Adipocyte (in vitro differentiated cells): Measurements from ENCODE around the gene GSK3A.

ENCODE experiments used
- DNase-seq: peaks from one replicate; pipeline ENCODE4 v3.0.0-alpha.2; 2015; ENCODE audit warnings: low read depth
- H3K27me3 ChIP-seq: replicated peaks from 2 replicates; pipeline ENCODE4 v1.7.0; 2013; ENCODE audit warnings: mild to moderate bottlenecking, low read length, moderate library complexity; ENCODE audit not compliant: control insufficient read depth, insufficient read depth
- H3K36me3 ChIP-seq: 2 replicates; pipeline ENCODE4 v1.7.0; 2013; ENCODE audit warnings: low read length, mild to moderate bottlenecking, moderate library complexity; ENCODE audit not compliant: control insufficient read depth, insufficient read depth, severe bottlenecking
- H3K4me1 ChIP-seq: 2 replicates; pipeline ENCODE4 v1.7.0; 2013; ENCODE audit warnings: mild to moderate bottlenecking, low read length, moderate library complexity; ENCODE audit not compliant: control insufficient read depth, insufficient read depth
- H3K4me3 ChIP-seq: 2 replicates; pipeline ENCODE4 v1.7.0; 2013; ENCODE audit warnings: mild to moderate bottlenecking, low read length, moderate library complexity
- H3K9ac ChIP-seq: 2 replicates; pipeline ENCODE4 v1.7.0; 2013; ENCODE audit warnings: mild to moderate bottlenecking, low read length, moderate library complexity
- H3K9me3 ChIP-seq: 2 replicates; pipeline ENCODE4 v1.7.0; 2013; ENCODE audit warnings: mild to moderate bottlenecking, low read length, moderate library complexity; ENCODE audit not compliant: control insufficient read depth

GSK3A gene

DNA sequence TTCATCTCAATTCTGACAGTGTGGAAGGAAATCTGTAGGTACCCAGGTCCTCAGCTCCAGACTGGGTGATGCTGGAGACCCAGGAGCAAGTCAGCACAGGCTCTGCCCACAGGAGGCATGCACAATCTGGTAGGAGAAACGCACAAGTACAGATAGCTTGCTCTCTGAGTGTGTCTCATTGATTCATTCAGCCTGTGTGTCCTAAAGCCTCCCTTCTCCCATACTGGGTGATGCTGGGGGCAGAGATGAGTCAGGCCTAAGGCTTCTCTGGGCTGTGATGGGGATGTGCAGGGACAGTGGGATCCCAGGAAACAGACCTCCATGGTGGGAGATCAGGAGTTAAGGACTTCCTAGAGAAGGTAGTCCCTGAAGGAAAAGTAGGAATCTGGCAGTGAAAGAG lies 15.5 kb downstream of the GSK3A start:
- Histone ChIP-seq H3K4me1 (peaks cover 7% of the 10 kb centered on the region), H3K9me3 (no peaks in the 10 kb centered on the region), H3K27me3 (no peaks in the 10 kb centered on the region), H3K4me3 (no peak overlapping the region), H3K9ac (no peak overlapping the region), H3K36me3 (peaks cover 65% of the 10 kb centered on the region)
- DNase-seq = no peak

DNA sequence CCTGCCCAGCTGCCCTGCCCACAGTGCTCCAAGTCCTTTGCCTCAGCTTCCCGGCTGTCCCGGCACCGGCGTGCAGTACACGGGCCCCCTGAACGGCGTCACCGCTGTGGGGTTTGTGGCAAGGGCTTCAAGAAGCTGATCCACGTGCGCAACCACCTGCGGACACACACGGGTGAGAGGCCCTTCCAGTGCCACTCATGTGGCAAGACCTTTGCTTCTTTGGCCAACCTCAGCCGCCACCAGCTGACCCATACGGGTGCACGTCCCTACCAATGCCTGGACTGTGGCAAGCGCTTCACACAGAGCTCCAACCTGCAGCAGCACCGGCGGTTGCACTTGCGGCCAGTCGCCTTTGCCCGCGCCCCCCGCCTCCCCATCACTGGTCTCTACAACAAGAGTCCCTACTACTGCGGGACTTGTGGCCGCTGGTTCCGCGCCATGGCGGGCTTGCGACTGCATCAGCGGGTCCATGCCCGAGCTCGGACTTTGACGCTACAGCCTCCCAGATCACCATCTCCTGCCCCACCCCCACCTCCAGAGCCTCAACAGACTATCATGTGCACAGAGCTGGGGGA lies 16.6 kb downstream of the GSK3A start:
- no peak for DNase-seq
- no peak overlapping the region for H3K4me3 ChIP-seq
- H3K27me3 ChIP-seq = no peaks in the 10 kb centered on the region
- H3K9ac ChIP-seq = no peak overlapping the region
- H3K9me3 ChIP-seq = no peaks in the 10 kb centered on the region
- H3K36me3 ChIP-seq = peaks cover 54% of the 10 kb centered on the region
- H3K4me1 ChIP-seq = peaks cover 15% of the 10 kb centered on the region

DNA sequence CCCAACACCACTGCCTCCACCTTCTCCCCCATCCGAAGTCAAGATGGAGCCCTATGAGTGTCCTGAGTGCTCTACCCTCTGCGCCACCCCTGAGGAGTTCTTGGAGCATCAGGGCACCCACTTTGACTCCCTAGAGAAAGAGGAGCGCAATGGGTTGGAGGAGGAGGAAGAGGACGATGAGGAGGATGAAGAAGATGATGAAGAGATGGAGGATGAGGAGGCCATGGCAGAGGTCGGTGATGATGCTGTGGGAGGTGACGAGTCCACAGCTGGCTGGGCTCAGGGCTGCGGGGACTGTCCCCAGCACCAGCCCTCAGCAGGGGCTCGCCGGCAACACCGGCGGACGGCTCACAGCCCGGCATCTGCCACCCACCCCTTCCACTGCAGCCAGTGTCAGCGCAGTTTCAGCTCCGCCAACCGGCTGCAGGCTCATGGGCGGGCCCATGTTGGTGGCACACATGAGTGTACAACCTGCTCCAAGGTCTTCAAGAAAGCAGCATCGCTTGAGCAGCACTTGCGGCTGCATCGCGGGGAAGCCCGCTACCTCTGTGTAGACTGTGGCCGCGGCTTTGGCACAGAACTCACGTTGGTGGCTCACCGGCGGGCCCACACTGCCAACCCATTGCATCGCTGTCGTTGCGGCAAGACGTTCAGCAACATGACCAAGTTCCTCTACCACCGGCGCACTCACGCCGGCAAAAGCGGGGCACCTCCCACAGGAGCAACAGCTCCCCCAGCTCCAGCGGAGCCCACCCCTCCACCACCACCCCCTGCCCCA lies 17.3 kb downstream of the GSK3A start:
- Histone ChIP-seq H3K9ac (no peak overlapping the region), H3K4me1 (peaks cover 18% of the 10 kb centered on the region), H3K9me3 (no peaks in the 10 kb centered on the region), H3K4me3 (no peak overlapping the region), H3K36me3 (peaks cover 50% of the 10 kb centered on the region), H3K27me3 (no peaks in the 10 kb centered on the region)
- no peak for DNase-seq

DNA sequence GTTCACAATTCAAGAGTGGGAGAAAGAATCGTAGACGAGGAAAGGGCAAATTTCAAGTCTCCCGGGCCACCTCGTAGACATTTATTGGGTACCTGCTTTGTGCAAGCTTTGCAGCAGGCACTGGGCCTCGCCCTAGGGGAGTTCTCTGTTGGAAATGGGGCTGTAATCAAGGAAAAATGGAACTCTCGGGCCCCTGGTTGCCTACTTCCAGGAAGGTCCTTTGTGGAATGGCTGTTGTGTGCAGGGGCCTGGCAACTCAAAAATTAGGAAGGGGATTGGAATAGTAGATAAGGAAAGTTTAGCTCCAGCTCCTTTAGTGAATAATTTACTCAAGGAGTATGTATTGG lies 21.7 kb downstream of the GSK3A start:
- H3K36me3 ChIP-seq = peaks cover 17% of the 10 kb centered on the region
- H3K9ac ChIP-seq = peak overlapping the region; percentile 98
- H3K9me3 ChIP-seq = no peaks in the 10 kb centered on the region
- DNase-seq = no peak
- H3K4me1 ChIP-seq = peaks cover 32% of the 10 kb centered on the region
- H3K4me3 ChIP-seq = peak overlapping the region; percentile 98
- H3K27me3 ChIP-seq = no peaks in the 10 kb centered on the region

DNA sequence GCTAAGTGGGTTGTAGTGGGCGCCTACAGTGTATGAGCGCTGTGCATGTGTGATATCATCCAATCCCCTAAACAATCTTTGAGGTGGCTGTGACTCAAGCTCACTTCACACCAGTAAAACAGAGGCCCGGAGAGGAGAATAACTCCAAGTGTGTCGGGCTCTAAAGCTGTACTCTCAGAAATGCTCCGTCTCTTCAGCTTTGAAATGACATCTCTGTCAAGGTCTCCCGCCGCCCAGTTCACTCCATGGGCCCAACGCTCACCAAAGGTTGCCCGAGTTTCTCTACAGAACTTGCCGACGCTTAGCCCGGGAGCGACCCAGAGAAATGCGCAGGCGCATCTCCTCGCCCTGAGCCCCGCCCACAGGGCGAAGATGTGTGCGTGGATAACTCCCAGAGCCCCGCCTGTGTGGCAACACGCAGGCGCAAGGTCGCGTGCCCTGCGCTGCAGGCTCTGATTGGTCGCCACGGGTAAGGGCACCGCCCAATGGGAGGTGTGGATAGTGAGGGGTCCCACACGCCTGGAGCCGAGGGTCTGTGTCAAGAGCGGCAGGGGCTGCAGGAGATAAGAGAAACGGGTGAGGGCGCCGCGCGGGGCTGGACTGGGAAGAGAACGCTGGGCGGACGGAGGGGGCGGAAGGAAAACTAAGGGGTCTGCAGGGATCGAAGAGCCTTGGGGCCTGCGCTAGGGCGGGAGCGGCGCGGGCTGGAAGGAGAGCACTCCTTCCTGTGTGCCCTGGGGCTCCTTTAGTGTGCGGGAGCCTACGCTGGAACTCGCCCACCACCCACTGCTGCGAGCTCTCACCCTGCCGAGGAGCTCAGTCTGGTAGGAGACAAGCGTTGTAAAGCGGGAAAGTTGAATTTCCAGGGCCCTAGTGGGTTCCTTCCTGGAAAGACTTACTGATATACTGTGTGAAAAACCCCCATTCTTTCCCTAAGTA lies 22.3 kb downstream of the GSK3A start, which contains the start of gene ZNF526:
ZNF526 (plus strand) TSS at position 501 of the 939 bp plus-strand sequence. CDS start 4,092 bp downstream, outside the sequence.
- Histone ChIP-seq H3K9me3 (no peaks in the 10 kb centered on the region), H3K4me3 (peak within 1 kb of the TSS; percentile 98), H3K36me3 (peaks cover 10% of the 10 kb centered on the region), H3K9ac (peak within 1 kb of the TSS; percentile 98), H3K27me3 (no peaks in the 10 kb centered on the region), H3K4me1 (peaks cover 32% of the 10 kb centered on the region)
- DNase-seq = peak; percentile 99

DNA sequence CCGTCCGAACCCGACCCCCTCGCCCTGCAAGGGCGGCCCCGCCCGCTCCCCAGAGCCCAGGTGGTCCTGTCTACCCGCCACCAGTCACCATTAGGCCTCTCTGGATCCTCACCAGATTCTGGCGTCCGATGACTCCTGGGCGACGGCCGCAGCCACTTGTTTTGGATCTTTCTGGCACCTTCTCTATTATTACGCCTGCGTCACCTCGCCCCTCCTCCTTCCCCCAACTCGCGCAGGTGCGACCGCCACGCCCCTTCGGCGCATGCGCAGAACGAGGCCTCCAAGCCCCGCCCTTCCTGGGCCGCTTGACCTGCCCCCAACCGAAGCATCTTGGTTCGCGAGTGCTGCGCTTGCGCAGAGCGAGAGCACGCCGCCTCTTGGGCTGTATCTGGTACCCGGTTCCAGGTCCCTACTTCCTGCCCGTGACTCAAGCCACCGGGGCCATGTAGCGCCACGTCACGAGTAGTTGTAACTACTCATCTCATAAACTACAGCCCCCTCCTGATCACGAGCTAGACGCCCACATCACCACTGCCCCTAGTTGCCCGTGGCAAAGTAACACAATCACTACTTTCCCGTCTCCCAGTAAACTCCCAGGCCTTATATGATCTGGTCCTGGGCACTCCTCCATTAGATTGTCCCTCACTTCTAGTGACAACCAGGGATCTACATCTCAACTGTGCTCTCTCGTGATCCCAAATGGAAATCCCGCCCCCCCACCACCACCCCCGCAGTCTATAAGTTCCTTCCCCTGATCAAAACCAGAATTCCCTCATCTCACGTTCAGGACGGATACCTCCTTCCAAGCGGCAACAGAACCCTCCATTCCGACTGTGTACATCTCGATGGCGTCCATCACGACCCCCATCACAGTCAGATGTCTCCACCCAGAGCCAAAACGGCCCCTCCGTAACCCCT lies 24.6 kb downstream of the GSK3A start, which contains the start of gene DEDD2:
DEDD2 (minus strand) TSS at position 158 of the 918 bp plus-strand sequence. CDS start 670 bp downstream, outside the sequence.
- Histone ChIP-seq H3K9ac (peak within 1 kb of the TSS; percentile 89), H3K4me1 (peaks cover 32% of the 10 kb centered on the region), H3K27me3 (no peaks in the 10 kb centered on the region), H3K9me3 (no peaks in the 10 kb centered on the region), H3K4me3 (peak within 1 kb of the TSS; percentile 96), H3K36me3 (peaks cover 13% of the 10 kb centered on the region)
- peak; percentile 97 for DNase-seq

DNA sequence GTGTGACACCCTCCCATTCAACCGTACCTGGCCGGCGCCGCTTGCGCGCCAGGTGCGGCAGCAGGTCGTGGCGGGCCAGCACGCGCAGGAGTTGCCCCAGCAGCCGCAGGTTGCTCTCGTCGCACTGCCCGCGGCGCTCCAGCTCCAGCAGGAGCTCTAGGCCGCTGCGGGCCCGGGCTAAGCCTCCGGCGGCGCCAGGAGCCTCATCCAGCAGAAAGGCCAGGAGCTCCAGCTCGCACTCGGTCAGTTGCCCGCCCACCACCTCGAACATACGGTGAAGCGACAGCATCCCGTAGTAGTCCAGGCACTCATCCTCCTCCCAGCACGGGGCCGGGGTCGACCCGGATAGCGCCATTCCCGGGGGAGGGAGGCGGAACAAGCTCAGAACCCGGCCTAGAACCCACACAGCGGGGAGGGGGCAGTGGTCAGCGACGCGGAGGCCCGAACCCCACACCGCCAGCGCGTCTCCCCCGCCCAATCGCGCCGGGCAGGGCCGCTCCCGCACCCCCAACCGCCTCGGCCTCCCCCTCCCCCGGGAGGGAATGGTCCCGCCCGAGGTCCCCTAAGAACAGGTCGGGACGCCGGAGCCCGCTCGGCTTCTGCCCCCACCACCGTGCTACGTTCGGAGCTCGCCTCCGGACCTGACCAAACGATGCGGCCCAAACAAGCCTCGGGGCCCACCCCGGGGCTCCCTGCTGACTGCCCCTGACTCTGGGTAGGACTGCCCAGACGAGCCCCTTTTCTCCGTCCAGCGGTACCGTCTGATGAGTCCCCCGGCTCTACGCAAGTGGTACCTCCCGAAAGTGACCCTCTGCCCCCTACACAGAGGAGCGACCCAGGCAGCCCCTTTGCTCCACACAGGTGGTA lies 25.5 kb downstream of the GSK3A start:
- H3K4me1 ChIP-seq = peaks cover 32% of the 10 kb centered on the region
- peak; percentile 69 for DNase-seq
- peak overlapping the region; percentile 96 for H3K4me3 ChIP-seq
- H3K9me3 ChIP-seq = no peaks in the 10 kb centered on the region
- peak overlapping the region; percentile 89 for H3K9ac ChIP-seq
- peaks cover 13% of the 10 kb centered on the region for H3K36me3 ChIP-seq
- no peaks in the 10 kb centered on the region for H3K27me3 ChIP-seq

DNA sequence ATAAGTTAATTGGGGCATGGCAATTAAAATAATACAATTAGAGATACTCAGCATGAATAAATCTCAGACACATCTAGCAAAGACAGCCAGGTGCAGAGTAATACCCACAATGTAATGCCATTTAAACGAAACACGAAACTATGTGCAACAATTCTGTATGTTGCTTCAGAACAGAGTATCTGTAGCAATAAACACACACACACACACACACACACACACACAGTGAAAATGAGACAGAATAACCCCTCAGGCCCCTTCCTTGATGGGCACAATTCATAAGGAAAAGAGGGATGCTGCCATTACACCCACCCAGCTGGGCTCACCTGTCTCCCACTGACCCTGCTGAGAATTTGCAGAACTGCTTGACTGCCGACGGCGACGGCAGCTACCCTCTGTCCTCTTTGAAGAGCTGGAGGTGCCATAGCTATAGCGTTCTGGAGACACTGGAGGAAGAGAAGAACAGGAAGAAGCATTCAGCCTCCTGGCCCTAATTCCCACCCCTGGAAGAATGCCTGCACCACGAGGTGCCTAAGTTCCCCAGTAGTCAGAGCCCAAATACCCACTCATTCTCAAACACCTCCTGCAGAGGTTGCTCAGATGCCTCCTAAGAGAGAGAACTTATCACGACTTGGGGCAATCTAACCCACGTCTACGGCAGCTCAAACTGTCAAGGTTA lies 27.5 kb downstream of the GSK3A start:
- Histone ChIP-seq H3K4me3 (no peak overlapping the region), H3K36me3 (peaks cover 14% of the 10 kb centered on the region), H3K9ac (no peak overlapping the region), H3K27me3 (no peaks in the 10 kb centered on the region), H3K4me1 (peaks cover 20% of the 10 kb centered on the region), H3K9me3 (no peaks in the 10 kb centered on the region)
- no peak for DNase-seq

DNA sequence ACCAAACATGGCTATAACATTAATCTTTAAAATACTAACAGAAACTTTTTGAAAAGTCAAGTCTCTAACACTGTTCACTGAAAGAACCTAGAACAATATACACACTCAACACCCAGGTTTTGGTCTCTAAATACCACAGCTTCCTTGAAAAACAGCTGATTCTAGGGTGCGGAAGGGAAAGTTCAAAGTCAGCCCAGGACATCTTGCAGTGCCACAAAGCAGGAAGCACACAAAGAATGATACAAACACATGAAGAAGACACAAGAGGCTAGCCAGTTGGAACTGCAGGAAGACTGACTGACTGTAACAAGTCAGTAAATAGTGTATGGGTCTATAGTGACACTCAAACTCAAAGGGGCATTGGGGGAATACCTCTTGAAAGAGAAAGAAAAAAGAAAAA lies 29.5 kb downstream of the GSK3A start:
- Histone ChIP-seq H3K4me3 (no peak overlapping the region), H3K27me3 (no peaks in the 10 kb centered on the region), H3K36me3 (peaks cover 28% of the 10 kb centered on the region), H3K4me1 (peaks cover 11% of the 10 kb centered on the region), H3K9ac (no peak overlapping the region), H3K9me3 (no peaks in the 10 kb centered on the region)
- no peak for DNase-seq
